ENCODE results near the gene EFCAB9.

- TF ChIP-seq POLR2A (IDR thresholded peaks at IDR 0.05; ENCODE audit: low read depth) (no peak), EP300 (IDR thresholded peaks at IDR 0.05) (no peak)
Observed at GRCh38 chr5:172148381-172148780, 45.6 kb upstream of the EFCAB9 start.

Data from esophagus muscularis mucosa (tissue), 2 donors.